ENCODE measurements around the gene POU3F2. TPM values are rescaled to one million over a fixed set of nuclear protein-coding genes. Genes with fewer than 3 reads are reported as not detected.

Gene POU3F2
- total RNA-seq, 1 donor from 2014 or later = 114 TPM

DNA sequence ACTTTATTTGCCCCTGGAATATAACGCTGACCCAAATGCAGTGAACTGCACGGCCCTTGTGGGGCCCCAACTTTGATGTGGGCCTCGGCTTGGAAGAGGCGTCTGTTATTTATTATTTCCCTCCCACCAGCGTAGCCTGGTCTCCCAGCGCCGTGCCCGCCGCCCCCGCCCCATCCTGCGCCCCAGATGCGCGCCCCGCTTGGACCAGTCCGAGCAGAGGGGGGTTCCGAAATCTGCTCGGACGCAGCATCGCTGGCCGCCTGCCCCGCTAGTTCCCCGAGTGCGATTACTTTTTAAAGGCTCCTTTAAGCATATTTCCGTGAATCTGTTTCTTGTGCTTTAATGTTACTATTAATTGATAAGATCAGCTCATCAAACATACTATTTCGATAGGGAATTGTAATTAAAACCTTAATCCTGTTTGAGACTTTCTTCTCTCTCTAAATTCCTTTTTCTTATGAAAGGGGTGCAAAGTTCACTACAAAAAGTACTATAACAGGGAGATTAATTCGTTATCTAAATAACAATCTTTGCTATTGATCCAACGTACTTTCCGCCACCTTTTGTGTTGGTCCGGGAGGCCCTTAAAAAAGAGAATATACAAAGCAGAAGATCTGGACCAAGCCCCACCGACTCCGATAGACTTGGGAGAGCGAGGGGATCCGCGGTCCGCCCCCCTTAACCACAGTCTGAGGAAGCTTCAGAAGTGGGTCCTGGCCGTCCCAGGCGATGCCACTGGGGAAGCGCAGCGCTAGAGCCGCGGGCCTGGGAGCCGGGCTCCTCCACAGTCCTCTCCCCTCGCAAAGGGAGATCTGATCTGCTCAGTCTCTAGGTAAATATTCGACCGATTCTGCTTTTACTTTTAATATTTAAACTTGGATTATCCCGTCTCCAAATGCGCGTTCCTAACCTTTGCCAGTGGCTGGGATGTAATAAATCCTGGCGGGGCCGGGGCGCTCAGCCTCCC lies 10.2 kb downstream of the POU3F2 start:
- DNase-seq (ENCODE audit: low read depth, low spot score) = no peak
- peaks cover 83% of the 10 kb centered on the region for H3K27me3 Mint-ChIP-seq (ENCODE audit: low read depth)
- H3K4me1 Mint-ChIP-seq = peaks cover 72% of the 10 kb centered on the region
- peaks cover 61% of the 10 kb centered on the region for H3K36me3 Mint-ChIP-seq (ENCODE audit: low read depth)
- no peaks in the 10 kb centered on the region for H3K9me3 Mint-ChIP-seq
- peak overlapping the region; percentile 98 for H3K4me3 Mint-ChIP-seq
- TF ChIP-seq, protein P1, sequence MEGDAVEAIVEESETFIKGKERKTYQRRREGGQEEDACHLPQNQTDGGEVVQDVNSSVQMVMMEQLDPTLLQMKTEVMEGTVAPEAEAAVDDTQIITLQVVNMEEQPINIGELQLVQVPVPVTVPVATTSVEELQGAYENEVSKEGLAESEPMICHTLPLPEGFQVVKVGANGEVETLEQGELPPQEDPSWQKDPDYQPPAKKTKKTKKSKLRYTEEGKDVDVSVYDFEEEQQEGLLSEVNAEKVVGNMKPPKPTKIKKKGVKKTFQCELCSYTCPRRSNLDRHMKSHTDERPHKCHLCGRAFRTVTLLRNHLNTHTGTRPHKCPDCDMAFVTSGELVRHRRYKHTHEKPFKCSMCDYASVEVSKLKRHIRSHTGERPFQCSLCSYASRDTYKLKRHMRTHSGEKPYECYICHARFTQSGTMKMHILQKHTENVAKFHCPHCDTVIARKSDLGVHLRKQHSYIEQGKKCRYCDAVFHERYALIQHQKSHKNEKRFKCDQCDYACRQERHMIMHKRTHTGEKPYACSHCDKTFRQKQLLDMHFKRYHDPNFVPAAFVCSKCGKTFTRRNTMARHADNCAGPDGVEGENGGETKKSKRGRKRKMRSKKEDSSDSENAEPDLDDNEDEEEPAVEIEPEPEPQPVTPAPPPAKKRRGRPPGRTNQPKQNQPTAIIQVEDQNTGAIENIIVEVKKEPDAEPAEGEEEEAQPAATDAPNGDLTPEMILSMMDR (conservative IDR thresholded peaks at IDR 0.05) = no peak
- H3K27ac Mint-ChIP-seq (ENCODE audit: unreplicated experiment) = peak overlapping the region; percentile 99

DNA sequence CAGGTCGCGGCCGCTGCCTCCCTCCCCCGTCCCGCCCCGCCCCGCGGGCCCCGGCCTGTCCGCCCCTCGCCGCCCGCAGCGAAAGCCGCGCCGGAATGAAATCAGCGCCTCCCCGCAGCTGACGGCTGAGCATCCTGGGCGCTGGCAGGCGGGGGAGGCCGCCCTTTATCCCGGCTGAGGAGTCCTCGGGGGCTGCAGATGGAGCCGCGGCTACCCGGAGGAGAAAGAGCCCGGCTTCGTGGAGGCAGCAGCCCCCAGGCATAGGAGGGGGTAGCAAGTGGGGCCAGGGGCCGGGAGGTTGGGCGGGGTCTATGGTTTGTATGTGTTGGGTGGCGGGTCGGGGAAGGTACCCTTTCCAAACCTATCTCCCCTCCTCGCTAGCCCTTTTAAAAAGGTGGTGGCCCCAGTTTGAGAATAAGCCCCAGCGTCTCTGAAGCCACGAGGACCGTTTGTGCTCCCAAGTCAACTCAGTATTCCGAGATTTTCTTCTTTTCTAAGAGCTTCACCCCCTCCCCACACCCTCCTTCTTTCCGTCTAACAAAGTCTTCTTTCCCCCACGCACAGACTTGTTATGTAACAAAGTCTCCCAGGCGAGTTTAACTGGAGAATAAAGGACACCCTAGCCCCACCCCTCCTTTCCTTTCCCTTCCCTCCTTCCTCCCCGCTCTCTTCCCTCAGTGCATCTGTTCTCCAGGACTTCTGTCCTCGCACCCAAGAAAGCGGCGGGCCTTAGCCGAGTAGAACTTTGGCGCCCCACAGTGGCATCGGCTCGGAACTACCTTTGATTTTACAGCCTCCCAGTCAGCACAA lies 11.0 kb downstream of the POU3F2 start:
- peaks cover 55% of the 10 kb centered on the region for H3K36me3 Mint-ChIP-seq (ENCODE audit: low read depth)
- TF ChIP-seq, protein P1 (conservative IDR thresholded peaks at IDR 0.05) = peak; percentile 91
- peak overlapping the region; percentile 98 for H3K4me3 Mint-ChIP-seq
- peaks cover 64% of the 10 kb centered on the region for H3K4me1 Mint-ChIP-seq
- peaks cover 74% of the 10 kb centered on the region for H3K27me3 Mint-ChIP-seq (ENCODE audit: low read depth)
- H3K27ac Mint-ChIP-seq (ENCODE audit: unreplicated experiment) = peak overlapping the region; percentile 99
- H3K9me3 Mint-ChIP-seq = no peaks in the 10 kb centered on the region
- peak; percentile 90 for DNase-seq (ENCODE audit: low read depth, low spot score)

DNA sequence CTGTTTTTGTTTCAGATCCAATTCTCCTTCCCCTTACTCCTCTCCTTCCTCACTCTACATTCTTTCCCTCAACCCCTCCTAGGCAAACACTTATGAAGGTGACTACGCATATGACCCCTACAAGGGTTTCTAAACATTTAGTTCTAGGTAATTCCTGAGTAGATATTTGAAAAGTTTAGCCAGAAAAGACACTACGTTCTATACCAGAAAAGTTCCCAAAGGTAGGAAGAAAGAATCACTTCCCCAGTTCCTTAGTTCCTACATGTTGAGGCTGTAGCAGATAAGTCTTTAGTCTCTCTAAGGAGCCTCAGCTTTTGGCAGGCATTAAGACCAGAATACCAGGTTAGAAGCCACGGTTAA lies 11.6 kb downstream of the POU3F2 start:
- no peak for DNase-seq (ENCODE audit: low read depth, low spot score)
- Mint-ChIP-seq H3K27ac (ENCODE audit: unreplicated experiment) (peak overlapping the region; percentile 92), H3K4me3 (peak overlapping the region; percentile 98), H3K9me3 (no peaks in the 10 kb centered on the region), H3K36me3 (ENCODE audit: low read depth) (peaks cover 51% of the 10 kb centered on the region), H3K4me1 (peaks cover 59% of the 10 kb centered on the region), H3K27me3 (ENCODE audit: low read depth) (peaks cover 68% of the 10 kb centered on the region)
- TF ChIP-seq, protein P1 (conservative IDR thresholded peaks at IDR 0.05) = no peak

DNA sequence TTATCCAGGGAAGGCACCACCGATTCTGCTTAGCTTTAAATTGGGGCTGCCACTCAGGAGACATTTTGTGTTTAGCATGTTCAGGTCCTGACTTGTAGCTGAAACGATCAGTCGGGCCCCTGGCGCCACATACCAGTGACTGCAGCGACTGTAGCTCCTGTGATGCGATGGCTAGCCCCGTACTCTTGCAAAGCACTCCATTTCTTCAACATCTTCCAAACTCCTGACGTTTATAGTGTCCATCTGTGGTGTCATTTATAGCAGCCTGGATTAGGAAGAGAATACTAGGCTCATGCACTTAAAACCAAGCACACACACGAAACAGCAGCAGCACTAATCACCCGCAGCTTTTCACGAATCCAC lies 13.0 kb downstream of the POU3F2 start:
- H3K27me3 Mint-ChIP-seq (ENCODE audit: low read depth) = peaks cover 57% of the 10 kb centered on the region
- no peak overlapping the region for H3K27ac Mint-ChIP-seq (ENCODE audit: unreplicated experiment)
- TF ChIP-seq, protein P1 (conservative IDR thresholded peaks at IDR 0.05) = no peak
- peaks cover 53% of the 10 kb centered on the region for H3K4me1 Mint-ChIP-seq
- peaks cover 5% of the 10 kb centered on the region for H3K9me3 Mint-ChIP-seq
- no peak for DNase-seq (ENCODE audit: low read depth, low spot score)
- H3K4me3 Mint-ChIP-seq = peak overlapping the region; percentile 98
- H3K36me3 Mint-ChIP-seq (ENCODE audit: low read depth) = peaks cover 52% of the 10 kb centered on the region

DNA sequence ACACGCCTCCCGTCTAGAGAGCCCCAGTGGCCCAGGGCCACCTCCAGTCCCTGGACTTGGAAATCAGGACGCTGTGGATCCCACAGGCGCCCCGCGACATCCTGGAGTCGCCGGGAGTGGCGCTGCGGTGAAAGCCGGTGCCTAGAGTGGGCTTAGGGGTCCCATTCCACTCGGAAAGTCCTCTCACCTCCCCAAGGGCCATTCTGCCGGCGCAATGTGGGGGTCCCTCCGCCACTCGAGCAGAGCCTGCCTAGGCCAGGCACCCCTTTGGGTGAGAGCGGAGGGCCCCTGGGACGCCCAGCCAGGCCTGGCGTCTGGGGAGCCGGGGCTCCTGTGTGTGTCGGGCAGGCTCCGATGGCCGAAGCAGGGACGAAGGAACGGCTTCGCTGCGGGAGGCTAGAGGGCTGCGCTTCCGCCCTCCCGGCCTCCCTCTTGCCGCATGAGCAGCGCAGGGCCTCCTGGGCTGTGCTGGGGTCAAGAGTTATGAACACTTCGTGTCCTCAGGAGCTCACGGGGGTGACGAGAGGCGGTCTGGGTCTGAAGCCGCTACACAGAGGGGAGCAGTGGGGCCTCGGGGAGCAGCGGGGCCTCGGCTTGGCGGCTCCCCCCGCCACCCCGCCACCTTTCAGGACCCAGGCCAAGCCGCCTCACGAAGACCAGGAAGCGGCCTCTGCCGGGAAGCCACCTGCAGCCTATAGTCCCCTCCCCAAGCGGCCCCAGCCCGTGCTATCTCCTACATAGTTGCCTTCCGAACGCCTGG lies 13.6 kb downstream of the POU3F2 start:
- H3K9me3 Mint-ChIP-seq = peaks cover 5% of the 10 kb centered on the region
- peaks cover 52% of the 10 kb centered on the region for H3K27me3 Mint-ChIP-seq (ENCODE audit: low read depth)
- peaks cover 50% of the 10 kb centered on the region for H3K4me1 Mint-ChIP-seq
- H3K4me3 Mint-ChIP-seq = peak overlapping the region; percentile 98
- TF ChIP-seq, protein P1 (conservative IDR thresholded peaks at IDR 0.05) = no peak
- DNase-seq (ENCODE audit: low read depth, low spot score) = no peak
- H3K36me3 Mint-ChIP-seq (ENCODE audit: low read depth) = peaks cover 49% of the 10 kb centered on the region
- H3K27ac Mint-ChIP-seq (ENCODE audit: unreplicated experiment) = no peak overlapping the region
